ENCODE results near the gene NOSTRIN.

Gene NOSTRIN

DNA sequence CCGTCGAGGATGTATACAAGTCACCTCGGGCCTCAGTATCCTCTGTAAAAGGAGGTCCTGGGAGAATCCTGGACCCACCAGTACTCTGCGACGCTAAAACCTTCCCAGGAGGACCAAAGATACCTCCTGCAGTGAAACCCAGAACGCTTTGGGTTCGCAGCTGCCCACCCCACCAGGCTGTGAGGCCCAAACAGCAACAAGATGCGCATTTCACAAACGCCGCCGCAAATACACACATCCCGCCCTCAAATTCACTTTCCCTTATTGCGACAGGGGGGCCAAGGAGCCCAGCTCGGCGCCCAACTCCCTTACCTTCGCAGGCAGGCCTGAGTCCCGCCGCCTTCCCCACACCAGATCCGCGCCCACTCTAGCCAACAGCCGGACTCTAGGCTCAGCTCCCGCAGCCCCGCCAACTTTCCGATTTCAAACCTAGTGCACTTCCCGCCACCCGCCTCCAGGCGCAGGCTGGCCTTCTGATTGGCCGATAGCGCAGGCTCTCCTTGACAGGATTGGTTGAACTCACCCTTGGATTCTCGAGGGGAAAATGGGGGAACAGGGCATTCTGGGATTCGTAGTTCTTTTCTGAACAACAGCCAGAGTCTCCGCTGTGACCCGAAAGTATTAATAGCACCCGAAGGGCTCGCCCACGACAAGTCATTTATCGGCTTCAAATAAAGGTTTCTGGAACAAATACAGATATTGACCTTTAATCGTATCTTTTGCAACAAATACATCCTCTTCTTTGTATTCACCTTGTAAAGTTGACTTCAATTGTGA, 87.8 kb downstream of the NOSTRIN start, which contains the start of gene SPC25:
Gene SPC25, minus strand, starts transcription at position 425 of the 777 bp plus-strand sequence. CDS start 911 bp downstream, outside the sequence.
- DNase-seq = peak; percentile 91

DNA sequence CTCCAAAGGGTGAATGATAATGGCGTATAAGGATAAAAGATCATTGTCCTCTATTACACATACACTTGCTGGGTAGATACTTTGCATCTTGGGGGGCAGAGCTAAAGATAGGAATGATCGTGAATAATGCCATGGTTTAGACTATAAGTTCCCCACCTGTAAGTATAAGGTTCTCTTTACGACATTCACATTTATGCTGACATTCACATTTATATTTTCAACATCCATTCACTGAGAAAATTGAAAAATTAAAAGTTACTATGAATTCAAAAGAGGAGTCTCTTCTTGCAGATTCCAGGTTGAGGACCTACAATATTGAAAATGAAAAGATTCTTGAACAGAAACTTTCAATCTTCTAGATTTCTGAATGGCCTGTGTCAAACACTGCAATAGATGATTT, 89.9 kb downstream of the NOSTRIN start:
- no peak for DNase-seq

DNA sequence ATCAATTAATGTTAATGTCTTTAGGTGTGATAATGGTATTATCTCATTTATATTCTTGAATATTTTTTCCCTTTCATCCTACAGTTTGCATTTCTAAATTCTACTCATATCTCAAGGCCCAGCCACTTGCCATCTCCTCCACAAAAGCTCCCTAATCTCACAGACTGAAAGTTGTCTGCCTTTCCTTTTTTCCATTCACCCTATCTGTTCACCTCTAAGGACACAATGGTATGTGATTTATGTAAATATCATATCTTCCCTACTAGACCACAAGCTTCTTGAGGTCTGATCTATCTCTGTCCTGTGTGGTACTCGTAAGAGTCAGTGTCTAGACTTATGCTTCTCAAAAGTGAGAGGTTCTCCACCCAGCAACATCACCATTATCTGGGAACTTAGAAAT, 91.7 kb downstream of the NOSTRIN start:
- no peak for DNase-seq

DNA sequence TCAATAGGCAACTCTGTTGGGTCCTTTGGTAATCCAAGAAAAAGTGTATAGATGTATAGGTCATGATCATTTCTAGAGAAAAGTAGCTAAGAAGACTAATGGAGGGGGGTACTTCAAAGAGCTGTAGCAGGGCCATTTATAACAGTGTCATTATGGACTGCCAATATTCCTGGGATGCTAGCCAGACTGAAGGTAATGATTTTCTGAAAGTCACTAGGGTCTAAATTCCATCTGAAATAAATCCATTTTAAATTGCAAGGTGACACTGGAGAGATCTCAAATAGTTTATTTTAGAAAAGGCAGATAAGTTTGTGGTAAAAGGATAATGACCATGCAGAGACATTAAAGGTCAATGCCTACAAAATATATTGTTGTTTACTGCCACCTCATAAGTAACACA, 92.3 kb downstream of the NOSTRIN start:
- DNase-seq = no peak

DNA sequence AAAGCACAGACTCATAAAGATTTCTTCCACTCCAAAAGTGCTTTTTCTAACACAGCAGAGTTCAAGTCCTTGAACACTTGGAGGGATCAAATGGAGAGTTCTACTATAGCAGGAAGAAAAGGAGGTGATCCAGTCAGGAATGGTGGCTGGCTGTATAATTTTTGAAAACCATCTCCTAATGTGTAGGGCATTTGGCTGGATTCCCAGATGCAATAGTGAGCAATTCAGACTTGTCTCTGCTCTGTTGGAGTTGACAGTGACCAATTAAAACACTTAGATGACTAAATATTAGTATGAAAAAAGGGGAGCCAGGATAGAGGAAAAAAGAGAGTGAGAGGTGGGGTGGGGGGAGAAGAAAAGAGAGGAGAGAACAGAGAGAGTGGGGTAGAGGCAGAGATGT, 93.3 kb downstream of the NOSTRIN start:
- DNase-seq = no peak

DNA sequence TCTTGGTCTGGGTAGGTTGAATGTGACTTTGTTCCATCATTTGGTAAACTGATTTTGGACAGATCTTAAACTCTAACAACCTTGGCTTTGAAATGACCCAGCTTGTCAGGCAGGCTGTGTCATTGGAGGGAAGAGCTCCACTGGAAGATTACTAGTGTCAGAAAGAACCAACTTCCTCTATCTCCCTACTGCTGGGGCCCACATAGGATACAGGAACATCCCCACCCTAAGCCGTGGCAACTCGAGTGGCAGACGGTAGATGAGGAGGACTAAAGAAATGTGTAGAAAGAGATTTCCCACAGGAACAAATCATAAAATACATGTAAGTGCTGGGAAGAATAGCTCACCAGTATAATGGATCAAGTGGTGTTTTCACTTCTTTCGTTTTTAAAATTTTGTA, 94.3 kb downstream of the NOSTRIN start:
- DNase-seq = no peak

DNA sequence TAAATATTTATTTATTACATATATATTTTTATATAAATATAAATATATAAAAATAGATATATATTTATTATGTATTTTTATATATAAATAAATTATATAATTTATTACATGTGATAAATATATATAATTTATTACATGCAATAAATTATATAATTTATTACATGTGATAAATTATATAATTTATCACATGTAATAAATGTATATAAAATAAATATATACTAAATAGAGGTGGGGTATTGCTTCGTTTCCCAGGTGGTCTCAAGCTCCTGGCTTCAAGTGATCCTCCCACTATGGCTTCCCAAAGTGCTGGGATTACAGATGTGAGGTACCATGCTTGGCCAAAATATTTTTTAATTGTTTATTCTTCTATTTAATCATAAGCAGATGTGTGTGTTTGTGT, 95.0 kb downstream of the NOSTRIN start:
- no peak for DNase-seq

DNA sequence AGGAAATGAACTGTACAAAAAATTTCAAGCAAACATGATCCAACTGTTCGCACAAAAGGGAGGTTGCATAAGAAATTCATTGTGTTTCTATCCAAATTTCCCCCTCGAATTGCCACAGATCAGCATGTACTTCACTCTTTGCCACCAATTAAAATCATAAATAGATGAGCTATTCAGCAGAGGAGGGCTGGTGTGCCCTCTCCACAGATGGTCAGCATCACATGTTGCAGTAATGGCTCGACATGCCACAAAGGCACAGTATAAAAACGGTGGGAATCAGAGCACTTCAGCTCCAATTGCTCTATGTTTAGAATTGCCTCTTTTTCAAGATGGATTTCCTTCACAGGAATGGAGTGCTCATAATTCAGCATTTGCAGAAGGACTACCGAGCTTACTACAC, 98.6 kb downstream of the NOSTRIN start, which contains the start of gene G6PC2:
Gene G6PC2, plus strand, starts transcription at position 289 of the 400 bp plus-strand sequence. Its CDS starts 41 bp downstream, at position 330.
- DNase-seq = no peak

DNA sequence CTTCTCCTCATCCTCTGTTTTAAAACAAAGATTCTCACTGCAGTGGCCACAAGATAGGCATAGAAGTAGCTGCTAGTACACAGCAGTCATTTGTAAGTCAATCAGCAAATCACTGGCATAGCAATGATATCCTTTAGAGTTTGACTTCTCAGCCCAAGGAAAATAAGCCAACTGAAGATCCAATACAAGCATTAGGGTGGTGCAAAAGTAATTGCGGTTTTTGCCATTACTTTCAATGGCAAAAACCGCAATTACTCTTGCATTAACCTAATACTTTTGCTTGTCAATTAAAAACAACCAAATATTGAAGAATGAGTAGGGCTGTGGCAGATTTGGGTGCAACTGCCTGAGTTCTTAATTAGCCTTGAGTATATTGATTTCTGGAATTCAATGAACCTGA, 101.5 kb downstream of the NOSTRIN start:
- DNase-seq = no peak

DNA sequence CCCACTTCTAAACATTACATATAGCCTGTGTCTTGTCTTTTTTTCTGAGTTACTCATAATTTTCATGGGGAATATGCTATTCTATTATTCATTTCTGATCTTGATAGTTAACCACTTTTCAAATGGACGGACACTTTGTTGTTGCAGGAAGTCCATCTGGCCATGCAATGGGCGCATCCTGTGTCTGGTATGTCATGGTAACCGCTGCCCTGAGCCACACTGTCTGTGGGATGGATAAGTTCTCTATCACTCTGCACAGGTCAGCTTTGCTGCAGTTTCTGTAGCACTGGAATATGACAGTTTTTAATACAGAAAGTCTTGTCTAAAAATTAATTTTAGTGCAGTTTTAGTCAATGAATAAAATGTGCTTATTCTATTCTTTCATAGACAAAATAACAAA, 101.9 kb downstream of the NOSTRIN start:
- no peak for DNase-seq

DNA sequence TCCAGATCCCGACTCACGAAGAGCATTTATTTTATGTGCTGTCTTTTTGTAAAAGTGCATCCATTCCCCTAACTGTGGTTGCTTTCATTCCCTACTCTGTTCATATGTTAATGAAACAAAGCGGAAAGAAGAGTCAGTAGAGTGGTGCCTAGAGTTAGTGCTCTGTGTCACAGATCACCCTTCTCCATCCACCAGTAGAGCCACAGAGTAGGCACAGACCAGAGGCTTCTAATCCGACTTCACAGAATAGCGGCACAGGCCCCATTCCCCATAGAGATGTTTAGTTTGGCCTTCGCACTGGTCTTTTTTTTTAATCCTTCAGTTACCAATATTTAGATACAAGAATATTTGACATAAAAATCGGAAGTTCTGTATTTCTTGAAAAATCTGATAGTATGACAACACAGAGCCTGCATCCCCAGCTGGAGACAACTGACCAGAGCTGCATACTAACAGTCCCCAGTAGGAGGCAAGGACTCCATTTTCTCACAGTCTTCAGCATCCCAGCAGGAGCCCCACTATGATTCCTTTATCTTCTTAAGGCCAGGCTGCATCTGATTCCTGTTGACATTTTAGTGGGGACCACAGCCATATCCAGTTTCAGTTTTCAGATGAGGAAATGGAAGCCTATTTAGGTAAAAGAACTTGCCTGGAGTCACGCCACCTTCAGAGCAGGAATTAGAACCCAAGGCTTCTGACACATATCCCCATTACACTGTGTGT, 105.7 kb downstream of the NOSTRIN start:
- no peak for DNase-seq

DNA sequence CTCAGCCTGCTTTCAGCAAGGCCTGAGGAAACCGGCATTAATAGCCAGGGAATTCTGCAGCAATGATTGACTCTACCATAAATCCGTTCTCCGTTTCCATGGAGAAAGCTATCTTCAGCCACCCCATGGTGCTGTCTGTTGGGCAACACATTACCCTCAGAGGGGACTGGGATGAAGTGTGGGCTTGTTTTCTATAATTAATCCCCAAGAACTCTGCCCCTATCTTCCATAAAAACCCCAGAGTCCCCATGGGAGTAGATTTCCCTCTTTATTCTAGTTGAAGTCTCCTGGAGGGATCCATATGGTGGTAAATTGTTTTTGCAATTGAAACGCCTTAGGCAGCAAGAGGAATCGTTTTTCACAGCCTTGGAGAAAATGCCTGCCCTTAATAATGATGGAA, 107.9 kb downstream of the NOSTRIN start:
- DNase-seq = no peak

DNA sequence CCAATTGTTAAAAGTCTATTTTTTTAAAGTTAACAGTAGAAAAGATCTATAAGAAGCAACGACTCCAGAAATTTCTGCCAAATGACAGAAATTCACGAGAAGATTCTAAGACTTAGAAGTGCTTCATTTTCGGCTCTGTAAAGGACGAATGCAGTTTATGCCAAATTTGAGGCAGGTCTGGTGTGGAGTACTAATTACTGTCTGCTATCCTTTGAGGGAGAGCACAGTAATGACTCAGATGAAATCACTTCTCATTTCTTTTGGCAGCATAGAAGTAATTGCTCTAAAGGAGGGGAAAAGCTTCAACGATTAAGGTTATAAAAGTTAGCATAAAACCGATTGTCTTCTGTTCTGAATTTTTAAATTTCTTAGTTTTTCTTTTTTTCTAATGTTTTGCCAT, 110.0 kb downstream of the NOSTRIN start:
- no peak for DNase-seq

DNA sequence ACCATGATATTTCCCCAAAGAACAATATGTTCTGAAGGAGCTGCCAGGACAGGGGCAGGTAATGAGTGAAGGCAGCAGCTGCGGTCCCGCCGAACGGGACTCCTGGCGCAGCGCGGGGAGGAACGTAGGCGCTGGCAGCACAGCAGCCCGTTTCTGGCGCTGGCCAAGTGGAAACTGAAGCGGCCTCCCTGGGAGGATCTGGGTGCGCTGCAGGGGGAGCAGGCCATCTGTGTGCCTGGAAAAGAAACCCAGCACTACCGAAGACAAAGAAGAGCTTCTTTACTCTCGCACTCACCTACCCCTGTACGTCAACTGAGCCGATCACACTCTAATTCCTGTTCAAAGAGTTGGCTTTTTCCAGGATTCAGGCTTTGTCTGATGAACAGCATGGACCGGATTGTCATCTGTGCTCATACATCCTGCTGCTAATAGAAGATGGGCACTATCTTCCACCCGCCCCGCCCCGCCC, 110.5 kb downstream of the NOSTRIN start:
- DNase-seq = no peak

DNA sequence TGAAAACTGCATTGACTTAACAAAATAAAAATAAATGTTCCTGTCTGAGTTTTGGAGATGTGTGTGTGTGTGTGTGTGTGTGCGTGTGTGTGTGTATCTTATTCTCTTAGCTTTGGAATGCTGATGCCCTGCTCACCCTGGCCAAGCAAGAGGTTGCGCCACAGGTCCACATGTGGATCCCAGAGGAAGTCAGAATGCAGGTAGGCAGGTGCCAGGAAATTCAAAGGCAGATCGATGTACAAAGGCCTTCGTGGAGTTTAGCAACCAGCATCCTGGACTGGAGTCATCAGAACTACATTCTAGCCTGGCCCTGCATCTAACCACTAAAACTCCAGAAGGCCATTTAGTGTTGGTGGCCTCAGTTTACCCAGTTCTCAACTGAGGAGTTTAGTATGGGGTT, 111.1 kb downstream of the NOSTRIN start:
- no peak for DNase-seq
